ENCODE measurements around the gene BEGAIN.

GRCh38 chr14:100561005-100561404, 26.2 kb downstream of the BEGAIN start:
- no peak for TF ChIP-seq POLR2A (IDR thresholded peaks at IDR 0.05)
- TF ChIP-seq CTCF (IDR thresholded peaks at IDR 0.05 in 8 of 11, conservative IDR thresholded peaks at IDR 0.05 in 3 of 11), result no peak

Data from spleen (tissue), 7 donors.